GM21786 (cell line): Measurements from ENCODE around the gene GAB3.
"Not testable (repeated sequence)": the region's sequence is repeated elsewhere in the genome, so short reads cannot be mapped to it uniquely, and the experiment has no call there.

Experiments used
- ATAC-seq: cut with Tn5 transposase; IDR thresholded peaks from one replicate; pipeline ENCODE4 v1.9.1; 2021; ENCODE audit not compliant: unreplicated experiment

GAB3 gene

GRCh38 chrX:154660541-154660940 lies 90.3 kb downstream of the GAB3 start:
- no peak for ATAC-seq

GRCh38 chrX:154658957-154659356 lies 91.9 kb downstream of the GAB3 start:
- ATAC-seq = no peak

- ATAC-seq = no peak
Measured at GRCh38 chrX:154658187-154658586, 92.7 kb downstream of the GAB3 start.

- no peak for ATAC-seq
Measured at GRCh38 chrX:154657226-154657805, 93.6 kb downstream of the GAB3 start.

- ATAC-seq = no peak
Measured at GRCh38 chrX:154655786-154656185, 95.1 kb downstream of the GAB3 start.

- no peak for ATAC-seq
Measured at GRCh38 chrX:154655346-154655745, 95.5 kb downstream of the GAB3 start.

- ATAC-seq = no peak
Measured at GRCh38 chrX:154654925-154655324, 96.0 kb downstream of the GAB3 start.

- no peak for ATAC-seq
Measured at GRCh38 chrX:154654372-154654771, 96.5 kb downstream of the GAB3 start.

GRCh38 chrX:154653413-154653812 lies 97.5 kb downstream of the GAB3 start, which contains the start of gene CTAG2:
TSS of gene CTAG2 (minus strand) at chrX:154653579. CDS start at chrX:154653515, 64 bp downstream.
- not testable (repeated sequence) for ATAC-seq

- ATAC-seq = no peak
Measured at GRCh38 chrX:154653048-154653401, 97.9 kb downstream of the GAB3 start.

- ATAC-seq = no peak
Measured at GRCh38 chrX:154652311-154653047, 98.4 kb downstream of the GAB3 start.

GRCh38 chrX:154650221-154650510 lies 100.7 kb downstream of the GAB3 start:
- no peak for ATAC-seq

GRCh38 chrX:154649503-154650220 lies 101.2 kb downstream of the GAB3 start:
- no peak for ATAC-seq

- ATAC-seq = no peak
Measured at GRCh38 chrX:154648931-154649330, 101.9 kb downstream of the GAB3 start.

GRCh38 chrX:154645745-154646378 lies 105.0 kb downstream of the GAB3 start:
- not testable (repeated sequence) for ATAC-seq

GRCh38 chrX:154643708-154644107 lies 107.2 kb downstream of the GAB3 start:
- not testable (repeated sequence) for ATAC-seq

GRCh38 chrX:154641740-154642139 lies 109.1 kb downstream of the GAB3 start:
- ATAC-seq = not testable (repeated sequence)

GRCh38 chrX:154633661-154634060 lies 117.2 kb downstream of the GAB3 start:
- not testable (repeated sequence) for ATAC-seq

GRCh38 chrX:154630949-154631348 lies 119.9 kb downstream of the GAB3 start:
- not testable (repeated sequence) for ATAC-seq

- ATAC-seq = not testable (repeated sequence)
Measured at GRCh38 chrX:154628960-154629359, 121.9 kb downstream of the GAB3 start.
